WERI-Rb-1 (cell line): Measurements from ENCODE around the gene FTO.

Experiments
- DNase-seq: peaks from one replicate; pipeline ENCODE4 v3.0.0-alpha.2; 2020
- H3K27ac ChIP-seq: fragments of 250-450 bp; sonication (Bioruptor Pico); 2 replicates; pipeline ENCODE4 v1.5.1; 2020; ENCODE audit warnings: mild to moderate bottlenecking, moderate library complexity
- H3K27me3 ChIP-seq: fragments of 250-450 bp; sonication (Bioruptor Pico); 2 replicates; pipeline ENCODE4 v1.5.1; 2021; ENCODE audit warnings: mild to moderate bottlenecking, low read depth, moderate library complexity; ENCODE audit not compliant: insufficient read depth, severe bottlenecking
- H3K36me3 ChIP-seq: fragments of 250-450 bp; sonication (Bioruptor Pico); 2 replicates; pipeline ENCODE4 v1.5.1; 2020; ENCODE audit warnings: mild to moderate bottlenecking, moderate library complexity
- H3K4me3 ChIP-seq: 2 replicates; pipeline ENCODE4 v1.5.1; 2011; ENCODE audit warnings: low read depth, mild to moderate bottlenecking, control low read depth, low read length
- H3K9me3 ChIP-seq: fragments of 250-450 bp; sonication (Bioruptor Pico); 2 replicates; pipeline ENCODE4 v1.5.1; 2021; ENCODE audit warnings: mild to moderate bottlenecking, moderate library complexity; ENCODE audit not compliant: severe bottlenecking
- TF ChIP-seq, protein P1 (sequence below): IDR thresholded peaks from 2 replicates; pipeline ENCODE4 v1.5.1; 2011; ENCODE audit warnings: low read depth, mild to moderate bottlenecking, control low read depth, inconsistent platforms, low read length

The FTO gene

DNA sequence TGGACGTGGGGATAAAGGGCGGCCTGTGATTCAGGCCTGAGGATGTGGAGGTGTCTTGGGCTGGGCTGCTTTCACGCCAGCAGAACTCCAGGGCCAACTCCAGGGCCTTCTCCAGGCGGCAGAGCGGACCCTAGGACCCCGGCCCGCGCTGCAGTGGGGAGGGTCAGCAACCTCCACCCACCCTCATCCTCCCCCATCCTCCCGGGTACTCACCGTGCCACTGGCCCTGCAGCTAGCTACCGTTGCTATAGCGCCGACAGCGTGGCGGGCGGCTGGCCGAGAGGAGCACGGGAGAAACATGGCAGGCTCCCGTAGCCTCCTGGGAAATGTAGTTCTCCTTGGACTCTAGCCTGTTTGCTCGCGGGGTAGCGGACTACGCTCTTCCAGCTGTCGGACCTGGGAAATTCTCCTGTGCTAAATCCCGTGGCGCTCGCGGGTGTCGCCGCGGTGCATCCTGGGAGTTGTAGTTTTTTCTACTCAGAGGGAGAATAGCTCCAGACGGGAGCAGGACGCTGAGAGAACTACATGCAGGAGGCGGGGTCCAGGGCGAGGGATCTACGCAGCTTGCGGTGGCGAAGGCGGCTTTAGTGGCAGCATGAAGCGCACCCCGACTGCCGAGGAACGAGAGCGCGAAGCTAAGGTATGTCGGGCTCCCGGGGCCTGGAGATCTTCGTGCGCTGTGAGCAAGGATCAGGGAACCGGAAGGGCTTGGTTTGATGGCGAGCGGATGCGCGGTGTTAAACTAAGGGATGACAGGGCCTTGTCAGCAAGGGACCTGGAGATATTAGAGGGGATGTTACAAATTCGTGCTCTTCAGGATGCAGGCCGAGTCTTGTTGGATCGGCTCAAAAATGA, at the start of gene FTO, which contains the start of gene RPGRIP1L:
FTO (plus strand) TSS at position 567 of the 855 bp plus-strand sequence.
RPGRIP1L (minus strand) TSS at position 270 of the 855 bp plus-strand sequence. CDS start 3,136 bp downstream, outside the sequence.
- peak within 1 kb of the TSS; percentile 63 for H3K4me3 ChIP-seq
- peak; percentile 99 for DNase-seq
- H3K27me3 ChIP-seq = no peaks in the 10 kb centered on the region
- H3K9me3 ChIP-seq = no peaks in the 10 kb centered on the region
- TF ChIP-seq, protein P1, sequence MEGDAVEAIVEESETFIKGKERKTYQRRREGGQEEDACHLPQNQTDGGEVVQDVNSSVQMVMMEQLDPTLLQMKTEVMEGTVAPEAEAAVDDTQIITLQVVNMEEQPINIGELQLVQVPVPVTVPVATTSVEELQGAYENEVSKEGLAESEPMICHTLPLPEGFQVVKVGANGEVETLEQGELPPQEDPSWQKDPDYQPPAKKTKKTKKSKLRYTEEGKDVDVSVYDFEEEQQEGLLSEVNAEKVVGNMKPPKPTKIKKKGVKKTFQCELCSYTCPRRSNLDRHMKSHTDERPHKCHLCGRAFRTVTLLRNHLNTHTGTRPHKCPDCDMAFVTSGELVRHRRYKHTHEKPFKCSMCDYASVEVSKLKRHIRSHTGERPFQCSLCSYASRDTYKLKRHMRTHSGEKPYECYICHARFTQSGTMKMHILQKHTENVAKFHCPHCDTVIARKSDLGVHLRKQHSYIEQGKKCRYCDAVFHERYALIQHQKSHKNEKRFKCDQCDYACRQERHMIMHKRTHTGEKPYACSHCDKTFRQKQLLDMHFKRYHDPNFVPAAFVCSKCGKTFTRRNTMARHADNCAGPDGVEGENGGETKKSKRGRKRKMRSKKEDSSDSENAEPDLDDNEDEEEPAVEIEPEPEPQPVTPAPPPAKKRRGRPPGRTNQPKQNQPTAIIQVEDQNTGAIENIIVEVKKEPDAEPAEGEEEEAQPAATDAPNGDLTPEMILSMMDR = no peak
- peak within 1 kb of the TSS; percentile 66 for H3K27ac ChIP-seq
- peaks cover 8% of the 10 kb centered on the region for H3K36me3 ChIP-seq

DNA sequence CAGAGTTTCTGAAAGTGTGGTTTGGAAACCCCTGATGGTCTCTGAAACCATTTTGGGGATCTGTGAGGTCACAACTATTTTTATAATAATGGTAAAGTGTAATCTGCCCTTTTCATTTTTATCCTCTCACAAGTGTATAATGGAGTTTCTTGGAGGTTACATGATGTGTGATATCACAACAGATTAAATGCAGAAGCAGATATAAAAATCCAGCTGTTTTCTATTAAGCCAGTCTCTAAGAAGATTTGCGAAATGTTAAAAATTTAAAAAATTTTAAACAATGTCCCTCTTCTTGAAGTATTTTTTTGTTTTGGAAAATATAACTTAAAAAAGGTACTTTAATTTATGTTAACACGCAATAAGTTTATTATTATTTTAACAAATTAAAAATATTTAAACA, 49.0 kb upstream of the FTO start:
- DNase-seq = no peak
- H3K27me3 ChIP-seq = no peaks in the 10 kb centered on the region
- TF ChIP-seq, protein P1 = no peak
- no peak overlapping the region for H3K27ac ChIP-seq
- H3K4me3 ChIP-seq = no peak overlapping the region
- no peaks in the 10 kb centered on the region for H3K9me3 ChIP-seq
- peaks cover 4% of the 10 kb centered on the region for H3K36me3 ChIP-seq

DNA sequence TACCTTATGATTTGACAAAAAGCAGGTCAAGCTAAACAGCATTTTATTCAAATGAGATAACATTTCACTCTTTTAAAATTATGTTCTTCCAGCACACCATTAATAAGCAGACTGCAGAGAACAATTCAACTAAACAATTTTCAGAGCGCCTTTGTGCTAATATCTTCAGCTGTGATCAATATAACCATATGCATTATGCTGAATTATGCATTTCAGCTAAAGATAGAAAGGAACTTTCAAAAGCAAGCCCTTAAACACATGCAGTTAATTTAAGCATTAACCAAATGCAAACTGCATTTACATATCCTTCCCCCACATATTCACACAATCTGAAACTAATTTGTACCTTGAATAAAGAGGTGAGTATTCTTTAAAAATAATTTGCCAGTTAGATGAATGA, 41.9 kb upstream of the FTO start:
- Histone ChIP-seq H3K27me3 (no peaks in the 10 kb centered on the region), H3K36me3 (no peaks in the 10 kb centered on the region), H3K27ac (no peak overlapping the region), H3K4me3 (no peak overlapping the region), H3K9me3 (no peaks in the 10 kb centered on the region)
- DNase-seq = no peak
- TF ChIP-seq, protein P1 = no peak

DNA sequence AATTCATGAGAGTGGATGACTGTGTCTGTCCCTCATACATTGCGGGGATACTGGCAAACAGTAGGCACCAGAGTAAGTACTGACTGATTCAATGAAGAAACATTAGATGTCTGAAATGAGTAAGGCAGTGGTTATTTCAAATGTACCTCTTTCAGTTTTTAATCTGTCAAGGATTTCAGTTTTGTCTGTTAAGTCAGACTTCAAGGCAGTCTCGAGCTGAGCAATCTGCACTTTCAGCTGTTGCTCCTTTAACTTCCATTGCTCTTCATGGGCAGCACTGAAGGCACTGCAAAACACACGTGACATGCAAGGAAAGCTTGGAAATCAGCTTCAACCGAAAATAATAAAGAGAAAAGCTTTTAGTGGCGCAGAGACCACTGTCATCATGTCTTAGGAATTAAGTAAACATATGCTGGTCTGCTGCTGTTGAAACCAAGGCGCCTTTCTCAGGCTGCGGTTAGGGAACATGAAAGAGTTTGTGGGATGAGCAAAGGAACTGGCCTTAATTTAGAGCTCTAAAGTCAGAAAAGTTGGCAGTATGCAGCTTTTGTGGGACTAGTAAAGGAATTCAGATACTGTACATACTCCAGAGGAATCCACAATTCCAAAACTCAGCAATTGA, 39.1 kb upstream of the FTO start:
- H3K9me3 ChIP-seq = no peaks in the 10 kb centered on the region
- H3K4me3 ChIP-seq = no peak overlapping the region
- DNase-seq = no peak
- TF ChIP-seq, protein P1 = no peak
- H3K27ac ChIP-seq = no peak overlapping the region
- H3K27me3 ChIP-seq = no peaks in the 10 kb centered on the region
- no peaks in the 10 kb centered on the region for H3K36me3 ChIP-seq

DNA sequence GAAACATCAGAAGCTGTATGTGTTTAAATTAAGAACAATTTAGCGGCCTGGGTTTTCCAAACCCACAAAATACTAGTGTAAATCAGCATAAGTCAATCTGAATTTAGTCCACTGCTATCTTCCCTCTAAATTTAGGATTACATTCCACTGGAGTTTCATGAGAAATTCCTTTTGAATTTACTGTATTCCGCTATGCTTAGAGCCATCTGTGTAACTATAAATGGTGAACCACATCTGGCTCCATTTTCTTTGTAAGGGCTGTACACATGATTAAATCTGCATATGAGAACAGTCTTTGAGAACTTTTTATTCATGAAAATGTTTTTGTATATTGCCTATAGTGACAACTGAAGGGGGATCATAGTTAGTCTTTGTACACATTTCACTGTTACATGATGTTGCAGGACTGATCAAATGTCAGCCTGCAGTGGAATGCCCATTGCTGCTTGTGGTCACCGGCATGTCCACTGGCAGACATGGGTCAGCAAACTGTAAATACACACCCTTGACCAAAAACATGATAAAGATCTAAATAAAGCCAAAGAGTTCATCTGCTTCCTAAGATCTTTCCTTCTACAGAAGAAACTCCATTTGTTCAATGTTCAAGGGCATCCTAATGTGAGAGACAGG, 37.1 kb upstream of the FTO start:
- TF ChIP-seq, protein P1 = no peak
- no peak overlapping the region for H3K4me3 ChIP-seq
- no peak for DNase-seq
- no peaks in the 10 kb centered on the region for H3K36me3 ChIP-seq
- no peak overlapping the region for H3K27ac ChIP-seq
- H3K27me3 ChIP-seq = no peaks in the 10 kb centered on the region
- H3K9me3 ChIP-seq = no peaks in the 10 kb centered on the region
